ENCODE measurements around the gene IL17RD. TPM values are rescaled to one million over a fixed set of nuclear protein-coding genes. Genes with fewer than 3 reads are reported as not detected.

The IL17RD gene
- total RNA-seq, 2 experiments from 2014 or later, result 0.02 TPM; not detected in 1

- no peak within 1 kb of the TSS for H3K27ac Mint-ChIP-seq
- ATAC-seq, result no peak
- H3K36me3 Mint-ChIP-seq, result no peaks in the 10 kb centered on the region
- no peaks in the 10 kb centered on the region for H3K9me3 Mint-ChIP-seq (ENCODE audit: low read depth)
- H3K27me3 Mint-ChIP-seq, result peaks cover 9% of the 10 kb centered on the region
- H3K4me3 Mint-ChIP-seq, result no peak within 1 kb of the TSS
- CTCF ChIA-PET, result no interaction called here
- H3K4me1 Mint-ChIP-seq, result peaks cover 7% of the 10 kb centered on the region
- DNase-seq, result no peak
Measured at GRCh38 chr3:57060089-57060821, 104.9 kb downstream of the IL17RD start, which contains the start of gene SPATA12. SPATA12 (plus strand) TSS chr3:57060664; CDS start chr3:57073695, 13,031 bp downstream.

DNA sequence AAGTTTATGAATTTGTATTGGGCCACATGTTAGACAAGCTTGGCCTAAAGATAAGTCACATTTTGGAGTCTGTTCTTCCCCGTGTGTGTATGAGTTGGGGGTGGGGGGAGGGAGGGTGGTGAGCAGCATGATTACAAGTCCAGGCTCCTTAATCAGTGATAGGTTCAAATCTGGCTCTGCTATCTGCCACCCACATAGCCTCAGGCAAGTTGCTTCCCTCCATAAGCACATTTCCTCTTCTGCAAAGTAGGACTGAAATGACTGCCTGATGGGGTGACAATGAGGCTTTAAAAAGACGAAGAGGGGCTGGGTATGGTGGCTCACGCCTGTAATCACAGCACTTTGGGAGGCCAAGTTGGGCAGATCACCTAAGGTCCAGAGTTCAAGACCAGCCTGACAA is 105.7 kb downstream of the IL17RD start:
- DNase-seq, result no peak
- Mint-ChIP-seq H3K9me3 (ENCODE audit: low read depth) (no peaks in the 10 kb centered on the region), H3K36me3 (no peaks in the 10 kb centered on the region), H3K27me3 (peaks cover 9% of the 10 kb centered on the region), H3K4me3 (no peak overlapping the region), H3K4me1 (peaks cover 7% of the 10 kb centered on the region), H3K27ac (no peak overlapping the region)
- CTCF ChIA-PET, result no interaction called here
- ATAC-seq, result no peak

DNA sequence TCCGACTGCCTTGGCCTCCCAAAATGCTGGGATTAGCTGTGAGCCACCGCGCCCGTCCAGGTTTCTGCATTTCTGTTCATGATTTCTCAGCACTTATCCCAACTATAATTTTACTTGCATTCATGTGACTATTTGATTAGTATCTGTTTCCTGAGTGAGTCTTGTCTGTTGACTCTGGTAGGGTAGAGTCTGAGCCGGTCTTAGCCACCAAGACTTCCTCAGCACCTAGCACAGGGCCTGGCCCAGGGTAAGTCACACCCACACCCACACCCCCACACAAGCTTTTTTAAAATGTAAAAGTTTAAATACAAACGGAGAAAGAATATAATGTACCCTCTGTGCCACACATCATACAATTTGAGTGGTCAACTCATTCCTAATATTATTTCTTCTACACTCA is 107.8 kb downstream of the IL17RD start:
- CTCF ChIA-PET, result no interaction called here
- no peak for DNase-seq
- H3K4me3 Mint-ChIP-seq, result no peak overlapping the region
- no peak for ATAC-seq
- peaks cover 15% of the 10 kb centered on the region for H3K27me3 Mint-ChIP-seq
- no peaks in the 10 kb centered on the region for H3K4me1 Mint-ChIP-seq
- no peaks in the 10 kb centered on the region for H3K9me3 Mint-ChIP-seq (ENCODE audit: low read depth)
- H3K36me3 Mint-ChIP-seq, result no peaks in the 10 kb centered on the region
- H3K27ac Mint-ChIP-seq, result no peak overlapping the region

DNA sequence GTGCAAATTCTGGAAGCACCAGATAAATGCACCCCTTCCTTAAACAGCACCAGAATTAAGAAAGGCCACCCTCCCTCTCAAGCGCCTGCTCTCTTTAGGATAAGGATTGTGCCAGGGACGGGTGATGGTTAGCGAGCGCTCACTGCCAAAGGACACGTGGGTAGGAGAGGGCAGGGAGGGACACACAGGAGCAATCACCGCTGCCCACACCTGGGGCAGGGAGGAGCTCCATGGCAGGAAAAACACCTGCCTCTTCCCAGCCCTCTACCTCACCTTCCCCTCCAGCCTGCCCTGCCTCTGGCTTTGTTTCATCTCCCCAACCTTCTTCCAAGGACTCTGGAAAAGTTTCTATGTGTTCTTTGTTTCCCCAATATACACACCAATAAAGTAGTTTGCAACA is 112.0 kb downstream of the IL17RD start:
- Mint-ChIP-seq H3K4me3 (no peak overlapping the region), H3K36me3 (no peaks in the 10 kb centered on the region), H3K9me3 (ENCODE audit: low read depth) (no peaks in the 10 kb centered on the region), H3K27me3 (peaks cover 17% of the 10 kb centered on the region), H3K27ac (no peak overlapping the region), H3K4me1 (no peaks in the 10 kb centered on the region)
- ATAC-seq (no peak), DNase-seq (no peak)
- CTCF ChIA-PET, result no interaction called here

DNA sequence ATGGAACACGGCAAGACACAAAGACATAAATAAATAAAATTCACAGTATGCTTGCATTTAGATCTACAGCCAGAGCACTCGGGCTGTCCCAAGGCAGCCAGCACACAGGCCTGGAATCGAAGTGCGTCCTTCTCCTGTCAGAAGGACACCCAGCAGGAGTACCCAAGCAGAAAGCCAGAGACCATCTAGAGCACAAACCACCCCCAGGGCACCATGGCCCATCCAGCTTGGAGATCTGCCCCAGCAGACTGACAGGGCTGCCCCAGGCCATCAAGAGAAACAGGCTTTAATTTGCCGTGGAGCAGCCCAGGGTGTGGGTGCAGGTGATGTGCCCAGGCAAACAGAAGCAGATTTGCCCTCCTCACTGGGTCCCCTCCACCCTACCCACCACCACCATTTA is 112.5 kb downstream of the IL17RD start:
- Mint-ChIP-seq H3K4me1 (no peaks in the 10 kb centered on the region), H3K9me3 (ENCODE audit: low read depth) (no peaks in the 10 kb centered on the region), H3K36me3 (no peaks in the 10 kb centered on the region), H3K27ac (no peak overlapping the region), H3K4me3 (no peak overlapping the region), H3K27me3 (peaks cover 21% of the 10 kb centered on the region)
- DNase-seq (no peak), ATAC-seq (no peak)
- CTCF ChIA-PET, result no interaction called here

DNA sequence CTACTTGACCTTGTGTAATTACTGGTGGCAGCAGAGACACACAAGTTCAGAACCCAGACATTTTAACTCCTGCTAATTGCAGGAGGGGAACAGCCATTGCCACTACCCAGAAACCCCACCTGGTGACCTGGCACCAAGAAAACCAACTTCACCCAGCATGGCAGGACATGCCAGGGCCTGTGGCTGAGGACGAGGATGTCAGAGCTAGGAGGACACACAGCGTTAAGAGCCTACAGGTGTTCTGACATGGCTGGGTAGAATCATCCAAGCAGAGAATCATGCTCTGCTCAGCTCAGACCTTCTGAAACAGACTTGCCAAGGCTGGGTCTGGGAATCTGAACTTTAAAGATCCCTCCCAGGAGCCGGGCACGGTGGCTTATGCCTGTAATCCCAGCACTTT is 116.4 kb downstream of the IL17RD start:
- H3K27ac Mint-ChIP-seq, result no peak overlapping the region
- ATAC-seq, result no peak
- CTCF ChIA-PET, result no interaction called here
- no peak overlapping the region for H3K4me3 Mint-ChIP-seq
- no peak for DNase-seq
- H3K27me3 Mint-ChIP-seq, result peaks cover 20% of the 10 kb centered on the region
- H3K36me3 Mint-ChIP-seq, result no peaks in the 10 kb centered on the region
- no peaks in the 10 kb centered on the region for H3K9me3 Mint-ChIP-seq (ENCODE audit: low read depth)
- no peaks in the 10 kb centered on the region for H3K4me1 Mint-ChIP-seq

- ATAC-seq (no peak), DNase-seq (no peak)
- no peak overlapping the region for H3K4me3 Mint-ChIP-seq
- no peak overlapping the region for H3K27ac Mint-ChIP-seq
- H3K4me1 Mint-ChIP-seq, result no peaks in the 10 kb centered on the region
- H3K9me3 Mint-ChIP-seq (ENCODE audit: low read depth), result no peaks in the 10 kb centered on the region
- H3K36me3 Mint-ChIP-seq, result no peaks in the 10 kb centered on the region
- CTCF ChIA-PET, result no interaction called here
- H3K27me3 Mint-ChIP-seq, result peaks cover 16% of the 10 kb centered on the region
Measured at GRCh38 chr3:57048052-57048671, 117.0 kb downstream of the IL17RD start.

GRCh38 chr3:57046101-57046765 is 118.9 kb downstream of the IL17RD start:
- DNase-seq (no peak), ATAC-seq (no peak)
- H3K4me3 Mint-ChIP-seq, result no peak overlapping the region
- H3K27ac Mint-ChIP-seq, result no peak overlapping the region
- H3K9me3 Mint-ChIP-seq (ENCODE audit: low read depth), result no peaks in the 10 kb centered on the region
- peaks cover 16% of the 10 kb centered on the region for H3K27me3 Mint-ChIP-seq
- no peaks in the 10 kb centered on the region for H3K4me1 Mint-ChIP-seq
- CTCF ChIA-PET, result no interaction called here
- no peaks in the 10 kb centered on the region for H3K36me3 Mint-ChIP-seq

- DNase-seq (no peak), ATAC-seq (no peak)
- CTCF ChIA-PET, result interaction anchor here (0.5 to 0.7 kb wide), 2 partner anchors 38 to 187 kb away, joined by 4 to 5 read pairs; no protein-coding TSS in a partner anchor
- Mint-ChIP-seq H3K4me1 (peaks cover 6% of the 10 kb centered on the region), H3K27ac (no peak overlapping the region), H3K4me3 (no peak overlapping the region), H3K9me3 (ENCODE audit: low read depth) (no peaks in the 10 kb centered on the region), H3K36me3 (no peaks in the 10 kb centered on the region), H3K27me3 (peaks cover 28% of the 10 kb centered on the region)
Measured at GRCh38 chr3:57043518-57043917, 121.6 kb downstream of the IL17RD start.

DNA sequence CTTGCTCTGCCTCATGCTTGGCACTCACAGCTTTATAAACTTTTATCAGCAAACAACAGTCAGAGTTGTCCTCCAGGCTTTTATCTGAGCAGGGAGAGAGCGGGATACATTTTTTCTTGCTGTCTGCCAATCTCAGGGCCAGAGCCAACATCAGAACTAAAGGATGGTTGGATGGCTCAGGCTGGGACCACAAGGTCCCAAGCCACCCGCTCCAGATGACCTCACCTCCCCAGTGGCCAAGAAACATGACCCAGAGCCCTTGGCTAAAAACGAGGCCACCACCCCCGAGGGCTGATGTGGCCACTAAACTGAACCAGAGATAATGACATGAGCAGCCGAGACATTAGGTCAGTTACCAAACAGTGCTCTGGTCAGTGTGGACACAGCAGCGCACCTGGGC is 123.5 kb downstream of the IL17RD start:
- Mint-ChIP-seq H3K36me3 (no peaks in the 10 kb centered on the region), H3K27me3 (peaks cover 21% of the 10 kb centered on the region), H3K9me3 (ENCODE audit: low read depth) (no peaks in the 10 kb centered on the region), H3K4me3 (no peak overlapping the region), H3K4me1 (peaks cover 6% of the 10 kb centered on the region), H3K27ac (no peak overlapping the region)
- ATAC-seq (no peak), DNase-seq (no peak)
- CTCF ChIA-PET, result interaction anchor here (0.6 kb wide), 1 partner anchor 7 kb away, joined by 3 read pairs; no protein-coding TSS in a partner anchor

Other genes starting within 250 kb of the IL17RD start
- gene SPATA12, start 104.7 kb downstream of the IL17RD start, total RNA-seq, result not detected
- under 1 TPM; 0.42 to 0.47 TPM for gene HESX1, start 34.6 kb upstream of the IL17RD start, total RNA-seq
- gene APPL1, start 62.4 kb upstream of the IL17RD start, total RNA-seq, result 10 to 100 TPM; 31.3 to 34.4 TPM
- not detected for gene ASB14, start 127.3 kb upstream of the IL17RD start, total RNA-seq

Data from activated CD8-positive, alpha-beta memory T cell treated with anti-CD3 and anti-CD28 coated beads, Interleukin-2, amount 10 ng/mL, durations not matched to agents 7 days and 5 days (primary cell).